A549 (cell line): ENCODE results near the gene CD7. TPM values are rescaled to one million over a fixed set of nuclear protein-coding genes. Genes with fewer than 3 reads are reported as not detected.

ENCODE experiments used
- ATAC-seq, 2 experiments: fragments of 200-7000 bp in 1 of 2; fragments of >200 bp in 1 of 2; cut with Nextera tagmentation in 1 of 2; cut with Tn5 transposase in 1 of 2; 3 replicates each; pipeline versions ENCODE4 v1.8.0 to v1.9.1; 2018 to 2020; ENCODE audit warnings: mild to moderate bottlenecking in 1 of 2, moderate library complexity in 1 of 2
- CTCF ChIA-PET: fragments of 300-600 bp; sonication (Branson Sonifier 250); formaldehyde crosslinking; extraction: SDS; loops from one replicate; lab custom pipeline; 2021; ENCODE audit warnings: antibody characterized with exemption, inconsistent platforms; lab: Yijun Ruan, JAX
- POLR2A ChIA-PET: fragments of 350-600 bp; formaldehyde crosslinking; extraction: SDS; loops from one replicate; lab custom pipeline; 2021; ENCODE audit warnings: antibody characterized with exemption, inconsistent platforms; lab: Yijun Ruan, JAX
- DNase-seq, 2 experiments: peaks; one replicate each; pipeline versions ENCODE4 v3.0.0 to v3.0.0-alpha.2; 2011 to 2016; ENCODE audit warnings: low read depth in 1 of 2, low spot score in 1 of 2
- FAIRE-seq: peaks from 2 replicates; lab custom pipeline; 2011; peaks lifted over from hg19 to GRCh38; lab: Jason Lieb, UNC
- H3K27ac ChIP-seq, 2 experiments: fragments of >200 bp; sonication (Bioruptor Twin); formaldehyde crosslinking; 3 replicates each; pipeline ENCODE4 v1.5.1; 2016 to 2017
- H3K4me1 ChIP-seq: fragments of >200 bp; sonication (Bioruptor Twin); formaldehyde crosslinking; 3 replicates; pipeline ENCODE4 v1.6.1; 2016
- H3K4me2 ChIP-seq: fragments of >200 bp; sonication (Bioruptor Twin); formaldehyde crosslinking; 3 replicates; pipeline ENCODE4 v1.6.1; 2016
- H3K4me3 ChIP-seq: fragments of >200 bp; sonication (Bioruptor Twin); formaldehyde crosslinking; 3 replicates; pipeline ENCODE4 v1.5.1; 2016
- H3K9me3 ChIP-seq: fragments of >200 bp; sonication (Bioruptor Twin); formaldehyde crosslinking; 3 replicates; pipeline ENCODE4 v1.6.1; 2016
- ATOH8 ChIP-seq: fragments of 250-450 bp; sonication (Bioruptor Pico); IDR thresholded peaks from 2 replicates; pipeline ENCODE4 v1.5.0; 2020; ENCODE audit warnings: low read depth, mild to moderate bottlenecking, moderate library complexity
- BCL3 ChIP-seq: fragments of >200 bp; sonication (Bioruptor Twin); formaldehyde crosslinking; IDR thresholded peaks from 3 replicates; pipeline ENCODE4 v1.6.1; 2016
- CBX8 ChIP-seq: fragments of 200-600 bp; sonication (generic); IDR thresholded peaks from 2 replicates; pipeline ENCODE4 v1.6.1; 2016
- CTCF ChIP-seq: fragments of >200 bp; sonication (Bioruptor Twin); formaldehyde crosslinking; IDR thresholded peaks from 3 replicates; pipeline ENCODE4 v1.5.1; 2016
- EHF ChIP-seq: fragments of 250-450 bp; sonication (Bioruptor Pico); IDR thresholded peaks from 2 replicates; pipeline ENCODE4 v1.5.0; 2020; ENCODE audit warnings: mild to moderate bottlenecking
- ELK1 ChIP-seq: fragments of 150-350 bp; IDR thresholded peaks from 2 replicates; pipeline ENCODE4 v1.6.1; 2014; ENCODE audit warnings: low read depth, mild to moderate bottlenecking, low read length
- HDAC2 ChIP-seq: fragments of 200-600 bp; sonication (generic); IDR thresholded peaks from 2 replicates; pipeline ENCODE4 v1.6.1; 2016
- JUNB ChIP-seq: fragments of >200 bp; sonication (Bioruptor Twin); formaldehyde crosslinking; IDR thresholded peaks from 2 replicates; pipeline ENCODE4 v1.6.1; 2016
- KDM1A ChIP-seq: fragments of 200-600 bp; sonication (generic); IDR thresholded peaks from 2 replicates; pipeline ENCODE4 v1.6.1; 2016; ENCODE audit warnings: low read depth, mild to moderate bottlenecking
- KDM5A ChIP-seq: fragments of 200-600 bp; sonication (generic); IDR thresholded peaks from 2 replicates; pipeline ENCODE4 v1.6.1; 2016; ENCODE audit warnings: antibody characterized with exemption, mild to moderate bottlenecking
- MAFK ChIP-seq: fragments of 450-650 bp; IDR thresholded peaks from 2 replicates; pipeline ENCODE4 v1.6.1; 2014; ENCODE audit not compliant: partially characterized antibody
- MAX ChIP-seq: IDR thresholded peaks from 2 replicates; pipeline ENCODE4 v1.6.1; 2012
- MAZ ChIP-seq: fragments of 150-350 bp; IDR thresholded peaks from 2 replicates; pipeline ENCODE4 v1.6.1; 2014; ENCODE audit warnings: antibody characterized with exemption, low read depth, low read length, borderline replicate concordance
- NFE2L2 ChIP-seq: fragments of 150-350 bp; conservative IDR thresholded peaks from 2 replicates; pipeline ENCODE4 v1.6.1; 2014; ENCODE audit warnings: low read length
- PHF8 ChIP-seq: fragments of 200-600 bp; sonication (generic); IDR thresholded peaks from 2 replicates; pipeline ENCODE4 v1.6.1; 2016; ENCODE audit warnings: low read depth, mild to moderate bottlenecking, antibody characterized with exemption, moderate library complexity, borderline replicate concordance
- RNF2 ChIP-seq: fragments of 200-600 bp; sonication (generic); IDR thresholded peaks from 2 replicates; pipeline ENCODE4 v1.6.1; 2016; ENCODE audit warnings: low read depth, mild to moderate bottlenecking, antibody characterized with exemption, moderate library complexity, borderline replicate concordance
- SMC3 ChIP-seq: fragments of >200 bp; sonication (Bioruptor Twin); formaldehyde crosslinking; IDR thresholded peaks from 3 replicates; pipeline ENCODE4 v1.6.1; 2018; ENCODE audit warnings: inconsistent platforms
- SREBF2 ChIP-seq: fragments of 450-650 bp; IDR thresholded peaks from 2 replicates; pipeline ENCODE4 v1.6.1; 2014; ENCODE audit warnings: mild to moderate bottlenecking, moderate library complexity
- TFCP2L1 ChIP-seq: fragments of 250-450 bp; sonication (Bioruptor Pico); IDR thresholded peaks from 2 replicates; pipeline ENCODE4 v1.5.0; 2021; ENCODE audit warnings: mild to moderate bottlenecking
- ZSCAN20 ChIP-seq: fragments of 250-450 bp; sonication (Bioruptor Pico); IDR thresholded peaks from 2 replicates; pipeline ENCODE4 v1.8.0; 2022; ENCODE audit warnings: mild to moderate bottlenecking, moderate library complexity
- WGBS: methylation state at CpG from one replicate; pipeline ENCODE4 v1.1.6; 2017; ENCODE audit errors: missing lambda C conversion rate; 5-methylcytosine and 5-hydroxymethylcytosine counted together
- polyA plus RNA-seq, 4 experiments: library from polyadenylated mRNA; depleted of rRNA in 3 of 4; stranded (reverse); fragments of >200 nt; fragmentation: RNase III in 1 of 4; extraction: RNeasy Plus Mini Kit Qiagen cat#74134 plus additional on column Dnase treatment in 1 of 4; gene quantifications; 2 replicates in 3 of 4; 3 replicates in 1 of 4; pipeline ENCODE4 v1.2.3, GENCODE V29; 2011 to 2017

The CD7 gene
- polyA plus RNA-seq, 2 of the 4 experiments (the other 2 are of a cell fraction), result not detected

GRCh38 chr17:82330322-82331239, 13.2 kb upstream of the CD7 start:
- H3K4me2 ChIP-seq, result peak overlapping the region; percentile 45
- H3K27ac ChIP-seq, result peak overlapping the region in 1 of 2 experiments; percentile 58; a peak in 3 of 6 replicates
- 63% methylated on average over 27 of the region's 28 CpGs for WGBS
- no peaks in the 10 kb centered on the region for H3K9me3 ChIP-seq
- ATAC-seq (peak; percentile 0 to 14; a peak in 4 of 6 replicates), DNase-seq (peak in 1 of 2 experiments; percentile 45), FAIRE-seq (no peak)
- TF ChIP-seq NFE2L2, result no peak
- TF ChIP-seq MAX, result 0 out of 2 replicates have a peak, but pooled peaks have one; percentile 5
- TF ChIP-seq KDM1A, result no peak
- TF ChIP-seq MAZ, result no peak
- H3K4me1 ChIP-seq, result peaks cover 52% of the 10 kb centered on the region
- H3K4me3 ChIP-seq, result no peak overlapping the region
- POLR2A ChIA-PET, result interaction anchor here (1.1 to 1.2 kb wide), 2 partner anchors 8 to 33 kb away, joined by 3 to 14 read pairs; no protein-coding TSS in a partner anchor
- CTCF ChIA-PET, result interaction anchor here (1.0 to 15.6 kb wide), 8 partner anchors 8 to 125 kb away, joined by 4 to 343 read pairs (median 32); no protein-coding TSS in a partner anchor

- Histone ChIP-seq H3K9me3 (no peaks in the 10 kb centered on the region), H3K4me2 (peak overlapping the region; percentile 45), H3K27ac (peak overlapping the region in 1 of 2 experiments; percentile 58; a peak in 3 of 6 replicates), H3K4me3 (no peak overlapping the region), H3K4me1 (peaks cover 46% of the 10 kb centered on the region)
- no peak for FAIRE-seq
- ChIA-PET CTCF (interaction anchor here (1.4 to 15.6 kb wide), 6 partner anchors 8 to 124 kb away, joined by 5 to 343 read pairs (median 56); no protein-coding TSS in a partner anchor), POLR2A (interaction anchor here (1.1 to 1.2 kb wide), 2 partner anchors 9 to 32 kb away, joined by 3 to 14 read pairs; no protein-coding TSS in a partner anchor)
- DNase-seq, result no peak
- no peak for ATAC-seq
- no peak for TF ChIP-seq TFCP2L1 (CRISPR knock-in tag)
- TF ChIP-seq ZSCAN20 (CRISPR knock-in tag), result no peak
- no peak for TF ChIP-seq PHF8
- TF ChIP-seq SREBF2, result no peak
- TF ChIP-seq ATOH8, result no peak
- WGBS, result 85% methylated on average over 16 of the region's 19 CpGs
Measured at GRCh38 chr17:82329683-82330321, 12.4 kb upstream of the CD7 start.

GRCh38 chr17:82328994-82329507, 11.6 kb upstream of the CD7 start:
- FAIRE-seq (no peak), ATAC-seq (no peak), DNase-seq (no peak)
- H3K4me1 ChIP-seq, result peaks cover 38% of the 10 kb centered on the region
- CTCF ChIA-PET, result interaction anchor here (2.6 to 15.6 kb wide), 5 partner anchors 7 to 123 kb away, joined by 12 to 343 read pairs (median 60); no protein-coding TSS in a partner anchor
- POLR2A ChIA-PET, result no interaction called here
- 73% methylated on average over 15 of the region's 15 CpGs for WGBS
- H3K9me3 ChIP-seq, result no peaks in the 10 kb centered on the region
- TF ChIP-seq EHF (no peak), SMC3 (no peak)
- H3K27ac ChIP-seq, result no peak overlapping the region; a peak in 1 of 6 replicates
- no peak overlapping the region for H3K4me2 ChIP-seq
- H3K4me3 ChIP-seq, result no peak overlapping the region

GRCh38 chr17:82328141-82328993, 11.0 kb upstream of the CD7 start:
- Histone ChIP-seq H3K4me1 (peaks cover 35% of the 10 kb centered on the region), H3K4me2 (no peak overlapping the region), H3K4me3 (no peak overlapping the region), H3K27ac (peak overlapping the region in 1 of 2 experiments; percentile 0; a peak in 1 of 6 replicates), H3K9me3 (no peaks in the 10 kb centered on the region)
- no peak for ATAC-seq
- DNase-seq, result peak in 1 of 2 experiments; percentile 34
- POLR2A ChIA-PET, result no interaction called here
- 70% methylated on average over 24 of the region's 28 CpGs for WGBS
- CTCF ChIA-PET, result interaction anchor here (1.1 to 15.6 kb wide), 4 partner anchors 15 to 89 kb away, joined by 5 to 343 read pairs (median 170); no protein-coding TSS in a partner anchor
- FAIRE-seq, result no peak
- TF ChIP-seq HDAC2 (no peak), ELK1 (no peak), MAFK (no peak), CBX8 (no peak), KDM5A (no peak), RNF2 (no peak), JUNB (no peak), CTCF (no peak), BCL3 (no peak)
